Upper lobe of right lung (tissue), 1 donor: ENCODE results near the gene MTF2. TPM values are rescaled to one million over a fixed set of nuclear protein-coding genes. Genes with fewer than 3 reads are reported as not detected.

Experiments
- ATAC-seq: fragments of 200-7000 bp; cut with Tn5 transposase; one replicate; pipeline ENCODE4 v1.9.1; 2020; ENCODE audit warnings: mild to moderate bottlenecking, moderate library complexity
- DNase-seq: peaks from one replicate; pipeline ENCODE4 v3.0.0-alpha.2; 2020
- H3K27ac ChIP-seq: fragments of 200-600 bp; one replicate; pipeline ENCODE4 v1.8.0; 2022
- H3K27me3 ChIP-seq: fragments of 200-600 bp; one replicate; pipeline ENCODE4 v1.8.0; 2022; ENCODE audit warnings: mild to moderate bottlenecking
- H3K36me3 ChIP-seq: fragments of 200-600 bp; one replicate; pipeline ENCODE4 v1.8.0; 2022
- H3K4me1 ChIP-seq: fragments of 200-600 bp; one replicate; pipeline ENCODE4 v1.8.0; 2022
- H3K4me3 ChIP-seq: fragments of 200-600 bp; one replicate; pipeline ENCODE4 v1.8.0; 2022; ENCODE audit warnings: mild to moderate bottlenecking
- H3K9me3 ChIP-seq: fragments of 200-600 bp; one replicate; pipeline ENCODE4 v1.8.0; 2022
- intact Hi-C: fragments of 100-400 bp; cut with DNase I; formaldehyde crosslinking; loops from one replicate; pipeline ENCODE4 v1.11.0; 2022
- total RNA-seq: library from RNA; stranded (reverse); fragmentation: NEBNext Ultra II Directional; extraction: Animal tissue kit (Norgen Biotek cat#: 25700); gene quantifications from one replicate; pipeline ENCODE4 v1.2.1, GENCODE V29; 2021
- TF ChIP-seq, protein P1 (sequence below): fragments of 200-600 bp; IDR thresholded peaks from one replicate; pipeline ENCODE4 v1.8.0; 2022; ENCODE audit warnings: antibody characterized with exemption
- donor health status: DM: no; HTN: yes; CAD: no; lungs with severe emphysema.

The MTF2 gene
- total RNA-seq, 1 donor from 2014 or later = 26.3 TPM

DNA sequence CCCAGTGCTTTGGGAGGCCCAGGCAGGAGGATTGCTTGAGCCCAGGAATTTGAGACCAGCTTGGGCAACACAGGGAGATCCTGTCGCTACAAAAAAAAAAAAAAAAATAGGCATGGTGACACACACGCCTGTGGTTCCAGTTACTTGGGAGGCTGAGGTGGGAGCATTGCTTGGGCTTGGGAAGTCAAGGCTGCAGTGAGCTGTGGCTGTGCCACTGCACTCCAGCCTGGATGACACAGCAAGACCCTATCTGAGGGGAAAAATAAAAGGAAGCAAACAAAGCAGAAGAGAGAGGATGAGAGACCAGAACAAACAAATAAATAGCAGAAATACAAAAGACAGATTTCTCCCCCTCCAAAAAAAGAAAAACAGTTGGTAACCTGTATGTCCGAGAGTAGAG, 34.0 kb downstream of the MTF2 start:
- no peak overlapping the region for H3K27ac ChIP-seq
- H3K27me3 ChIP-seq = no peaks in the 10 kb centered on the region
- peaks cover 30% of the 10 kb centered on the region for H3K36me3 ChIP-seq
- ATAC-seq (no peak), DNase-seq (no peak)
- TF ChIP-seq, protein P1, sequence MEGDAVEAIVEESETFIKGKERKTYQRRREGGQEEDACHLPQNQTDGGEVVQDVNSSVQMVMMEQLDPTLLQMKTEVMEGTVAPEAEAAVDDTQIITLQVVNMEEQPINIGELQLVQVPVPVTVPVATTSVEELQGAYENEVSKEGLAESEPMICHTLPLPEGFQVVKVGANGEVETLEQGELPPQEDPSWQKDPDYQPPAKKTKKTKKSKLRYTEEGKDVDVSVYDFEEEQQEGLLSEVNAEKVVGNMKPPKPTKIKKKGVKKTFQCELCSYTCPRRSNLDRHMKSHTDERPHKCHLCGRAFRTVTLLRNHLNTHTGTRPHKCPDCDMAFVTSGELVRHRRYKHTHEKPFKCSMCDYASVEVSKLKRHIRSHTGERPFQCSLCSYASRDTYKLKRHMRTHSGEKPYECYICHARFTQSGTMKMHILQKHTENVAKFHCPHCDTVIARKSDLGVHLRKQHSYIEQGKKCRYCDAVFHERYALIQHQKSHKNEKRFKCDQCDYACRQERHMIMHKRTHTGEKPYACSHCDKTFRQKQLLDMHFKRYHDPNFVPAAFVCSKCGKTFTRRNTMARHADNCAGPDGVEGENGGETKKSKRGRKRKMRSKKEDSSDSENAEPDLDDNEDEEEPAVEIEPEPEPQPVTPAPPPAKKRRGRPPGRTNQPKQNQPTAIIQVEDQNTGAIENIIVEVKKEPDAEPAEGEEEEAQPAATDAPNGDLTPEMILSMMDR = no peak
- H3K4me3 ChIP-seq = no peak overlapping the region
- intact Hi-C loops = no loop called here
- no peaks in the 10 kb centered on the region for H3K9me3 ChIP-seq
- H3K4me1 ChIP-seq = no peaks in the 10 kb centered on the region

DNA sequence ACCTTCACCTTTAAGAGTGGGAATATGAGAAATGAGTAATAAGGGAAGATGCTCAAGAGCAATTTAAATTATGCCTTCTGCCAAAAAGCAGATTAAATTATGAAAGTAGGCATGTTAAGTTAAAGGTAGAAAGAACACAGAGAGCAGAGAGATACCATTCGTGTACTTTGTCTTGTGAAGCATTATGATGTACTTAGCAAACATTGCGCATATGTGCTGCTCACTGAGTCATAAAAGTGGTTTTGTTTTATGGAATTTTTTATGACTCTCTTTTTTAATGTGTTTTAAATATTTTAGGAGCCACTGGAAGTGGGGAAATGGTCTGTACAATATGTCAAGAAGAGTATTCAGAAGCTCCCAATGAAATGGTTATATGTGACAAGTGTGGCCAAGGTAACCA, 35.3 kb downstream of the MTF2 start:
- no peak for DNase-seq
- no peak for ATAC-seq
- TF ChIP-seq, protein P1 = no peak
- H3K27ac ChIP-seq = no peak overlapping the region
- H3K4me1 ChIP-seq = no peaks in the 10 kb centered on the region
- H3K27me3 ChIP-seq = no peaks in the 10 kb centered on the region
- H3K36me3 ChIP-seq = peaks cover 42% of the 10 kb centered on the region
- no peak overlapping the region for H3K4me3 ChIP-seq
- H3K9me3 ChIP-seq = no peaks in the 10 kb centered on the region
- intact Hi-C loops = no loop called here

DNA sequence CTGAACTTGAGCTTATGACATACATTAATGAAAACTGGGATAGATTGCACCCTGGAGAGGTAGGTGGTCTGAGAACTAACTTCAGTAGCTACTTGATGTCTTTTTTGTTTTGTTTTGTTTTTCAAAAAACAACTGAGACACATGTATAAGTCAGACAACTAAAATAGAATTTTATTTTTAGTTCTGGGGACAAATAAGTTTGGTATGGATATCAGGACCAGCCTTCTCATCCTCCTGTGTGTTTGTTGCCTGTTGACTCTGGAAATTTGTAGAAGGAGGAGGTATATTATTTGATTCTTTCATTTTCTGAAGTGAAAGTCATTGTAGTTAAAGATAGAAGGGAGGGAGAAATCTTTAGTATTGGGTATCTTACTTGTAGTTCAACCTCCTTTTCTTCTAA, 41.5 kb downstream of the MTF2 start:
- peaks cover 56% of the 10 kb centered on the region for H3K36me3 ChIP-seq

DNA sequence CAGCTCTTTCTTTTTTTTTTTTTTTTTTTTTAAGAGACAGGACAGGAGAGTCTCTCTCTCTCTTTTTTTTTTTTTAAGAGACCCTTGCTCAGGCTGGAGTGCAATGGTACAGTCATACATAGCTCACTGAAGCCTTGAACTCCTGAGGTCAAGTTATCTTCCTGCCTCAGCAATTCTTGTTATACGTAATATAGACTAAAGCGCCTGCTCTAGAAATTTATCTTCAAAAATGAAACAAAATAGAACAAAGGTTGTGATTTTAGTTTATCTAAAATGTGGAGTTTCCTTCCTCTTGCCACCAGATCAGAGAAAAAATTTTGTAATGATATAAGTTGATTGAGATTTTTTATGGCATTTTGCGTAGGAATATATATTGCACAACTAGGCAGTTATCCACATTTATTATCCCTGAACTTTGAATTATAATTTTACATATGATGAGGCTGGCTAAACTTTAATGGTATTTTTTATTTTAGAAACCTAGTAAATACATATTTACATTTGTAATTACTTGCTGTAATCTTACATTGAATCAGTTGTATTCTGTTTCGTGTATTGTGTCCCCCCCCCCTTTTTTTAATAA, 44.2 kb downstream of the MTF2 start:
- ATAC-seq = no peak
- intact Hi-C loops = no loop called here
- Histone ChIP-seq H3K27ac (no peak overlapping the region), H3K36me3 (peaks cover 41% of the 10 kb centered on the region), H3K9me3 (no peaks in the 10 kb centered on the region), H3K27me3 (no peaks in the 10 kb centered on the region), H3K4me1 (no peaks in the 10 kb centered on the region), H3K4me3 (no peak overlapping the region)
- TF ChIP-seq, protein P1 = no peak
- no peak for DNase-seq

More for the DNA sequence above, 41.5 kb downstream of the MTF2 start:
- no peaks in the 10 kb centered on the region for H3K27me3 ChIP-seq
- no peak overlapping the region for H3K4me3 ChIP-seq
- TF ChIP-seq, protein P1 = no peak
- no peak for ATAC-seq
- DNase-seq = no peak
- H3K9me3 ChIP-seq = no peaks in the 10 kb centered on the region
- H3K27ac ChIP-seq = no peak overlapping the region
- H3K4me1 ChIP-seq = no peaks in the 10 kb centered on the region
- intact Hi-C loops = no loop called here

DNA sequence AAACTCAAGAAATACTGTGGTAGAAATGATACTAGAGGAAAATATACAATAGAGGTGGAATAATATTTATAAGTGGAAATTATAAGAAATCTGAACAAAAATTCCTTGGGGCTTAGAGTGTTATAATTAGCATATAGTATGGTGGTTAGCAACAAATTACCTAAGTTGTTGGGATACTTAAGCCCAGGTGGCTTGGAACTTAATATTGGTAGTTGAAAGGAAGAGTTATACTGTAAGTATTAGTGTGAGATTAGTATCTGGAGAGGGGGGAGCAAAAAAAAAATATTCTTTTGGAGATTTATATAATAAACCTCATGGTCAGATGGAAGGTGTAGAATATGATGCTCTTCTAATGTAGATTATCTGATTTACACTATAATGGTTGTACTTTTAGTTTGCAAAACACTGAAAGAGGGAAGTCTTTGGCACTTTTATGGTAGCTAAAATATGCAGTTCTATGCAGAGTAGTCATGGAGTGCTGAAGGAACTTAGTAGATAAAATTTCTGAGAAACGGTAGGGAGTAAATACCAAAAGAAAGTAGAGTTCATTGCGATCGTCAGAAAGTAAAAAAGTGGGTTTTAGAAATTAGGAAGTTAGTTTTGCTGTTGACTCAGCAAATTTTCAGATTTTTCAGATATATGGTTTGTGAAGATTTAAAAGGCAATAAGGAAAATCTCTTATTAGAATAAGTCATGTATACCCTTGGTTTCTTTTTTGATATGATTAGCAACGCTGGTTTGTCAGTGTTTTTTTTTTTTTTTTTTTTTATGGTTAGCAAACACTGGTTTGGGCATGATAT, 45.7 kb downstream of the MTF2 start:
- Histone ChIP-seq H3K9me3 (no peaks in the 10 kb centered on the region), H3K27ac (no peak overlapping the region), H3K27me3 (no peaks in the 10 kb centered on the region), H3K36me3 (peaks cover 37% of the 10 kb centered on the region), H3K4me1 (no peaks in the 10 kb centered on the region), H3K4me3 (no peak overlapping the region)
- TF ChIP-seq, protein P1 = no peak
- no peak for ATAC-seq
- DNase-seq = no peak
- intact Hi-C loops = no loop called here
